K562 (cell line): ENCODE measurements around the gene FOXD2. TPM values are rescaled to one million over a fixed set of nuclear protein-coding genes. Genes with fewer than 3 reads are reported as not detected.

ENCODE experiments used
- ARID1B ChIP-seq: fragments of 450-650 bp; IDR thresholded peaks from 2 replicates; pipeline ENCODE4 v1.6.1; 2016; ENCODE audit warnings: antibody characterized with exemption, mild to moderate bottlenecking, inconsistent platforms
- CBX2 ChIP-seq: fragments of 200-600 bp; sonication (generic); IDR thresholded peaks from one replicate; pipeline ENCODE4 v1.6.1; 2012; ENCODE audit warnings: mild to moderate bottlenecking, low read length, inconsistent platforms; ENCODE audit not compliant: insufficient read depth, poor library complexity, severe bottlenecking
- ESRRB ChIP-seq: fragments of 250-450 bp; sonication (Bioruptor Pico); IDR thresholded peaks from 2 replicates; pipeline ENCODE4 v1.5.0; 2020; ENCODE audit warnings: mild to moderate bottlenecking, moderate library complexity, borderline replicate concordance
- FOXK2 ChIP-seq, 2 experiments: fragments of 450-650 bp; IDR thresholded peaks in 1 of 2; conservative IDR thresholded peaks in 1 of 2; 2 replicates each; pipeline ENCODE4 v1.6.1; 2016; ENCODE audit warnings: low read depth in 2 of 2, mild to moderate bottlenecking in 1 of 2
- HDAC2 ChIP-seq: fragments of 450-650 bp; IDR thresholded peaks from 2 replicates; pipeline ENCODE4 v1.6.1; 2016; ENCODE audit warnings: mild to moderate bottlenecking
- JUN ChIP-seq, 2 experiments: sonication (generic) in 1 of 2; formaldehyde crosslinking in 1 of 2; IDR thresholded peaks; 2 replicates each; pipeline versions ENCODE4 v1.6.1 to v1.8.0; 2012 to 2022; ENCODE audit warnings: borderline replicate concordance in 2 of 2, mild to moderate bottlenecking in 2 of 2, improper control_type of control experiment in 1 of 2, low read depth in 1 of 2, low read length in 1 of 2, missing genetic modification reagents in 1 of 2
- KLF16 ChIP-seq: IDR thresholded peaks from 2 replicates; pipeline ENCODE4 v1.6.1; 2016; ENCODE audit warnings: antibody characterized with exemption
- NFIC ChIP-seq: fragments of 450-650 bp; IDR thresholded peaks from 2 replicates; pipeline ENCODE4 v1.6.1; 2017; ENCODE audit warnings: mild to moderate bottlenecking, inconsistent platforms
- POLR3G ChIP-seq: IDR thresholded peaks from 2 replicates; pipeline ENCODE4 v1.6.1; 2011; ENCODE audit not compliant: insufficient read length, insufficient replicate concordance; ENCODE audit errors: extremely low read depth
- SMARCA5 ChIP-seq: fragments of 450-650 bp; IDR thresholded peaks from 2 replicates; pipeline ENCODE4 v1.6.1; 2016
- SMARCE1 ChIP-seq: fragments of 450-650 bp; IDR thresholded peaks from 2 replicates; pipeline ENCODE4 v1.7.1; 2016; ENCODE audit warnings: mild to moderate bottlenecking
- SMC3 ChIP-seq: conservative IDR thresholded peaks from 2 replicates; pipeline ENCODE4 v1.6.1; 2011; ENCODE audit warnings: low read depth, low read length, improper control_type of control experiment; ENCODE audit not compliant: insufficient read depth
- SOX6 ChIP-seq: fragments of 450-650 bp; IDR thresholded peaks from 2 replicates; pipeline ENCODE4 v1.6.1; 2014; ENCODE audit warnings: mild to moderate bottlenecking
- STAG1 ChIP-seq: sonication (generic); formaldehyde crosslinking; IDR thresholded peaks from 2 replicates; pipeline ENCODE4 v1.5.0; 2020; ENCODE audit warnings: missing genetic modification reagents, borderline replicate concordance
- TCF7 ChIP-seq: sonication (generic); IDR thresholded peaks from 2 replicates; pipeline ENCODE4 v1.6.1; 2016; ENCODE audit warnings: antibody characterized with exemption, borderline replicate concordance
- TEAD1 ChIP-seq, 2 experiments: fragments of 450-650 bp in 1 of 2; sonication (generic) in 1 of 2; formaldehyde crosslinking; IDR thresholded peaks; 2 replicates each; pipeline versions ENCODE4 v1.4.0 to v1.8.0; 2020 to 2022; ENCODE audit warnings: mild to moderate bottlenecking in 2 of 2, missing genetic modification reagents in 1 of 2
- TEAD2 ChIP-seq: fragments of 450-650 bp; IDR thresholded peaks from 2 replicates; pipeline ENCODE4 v1.6.1; 2016; ENCODE audit warnings: missing genetic modification characterization, control low read depth, missing compliant biosample characterization
- TRIM28 ChIP-seq: fragments of 450-650 bp; IDR thresholded peaks from 2 replicates; pipeline ENCODE4 v1.6.1; 2017
- polyA plus RNA-seq, 8 experiments: library from polyadenylated mRNA; depleted of rRNA in 4 of 8; stranded (reverse) in 5 of 8; unstranded in 3 of 8; fragments of >200 nt; fragmentation: Nextera tagmentation in 2 of 8; fragmentation: Illumina TruSeq in 1 of 8; extraction: Ambion mirVana in 2 of 8; extraction: Trizol in 1 of 8; gene quantifications; 2 replicates each; pipeline versions ENCODE4 v1.2.1 to v1.2.3, GENCODE V29; 2011 to 2014; ENCODE audit warnings: inconsistent platforms in 1 of 8, missing spikeins in 1 of 8
- total RNA-seq, 7 experiments: library from RNA; depleted of rRNA in 6 of 7; stranded (reverse); fragments of >200 nt in 6 of 7; fragmentation: Illumina TruSeq in 2 of 7; extraction: Trizol in 2 of 7; gene quantifications; 2 replicates each; pipeline versions ENCODE4 v1.2.1 to v1.2.3, GENCODE V29; 2011 to 2021; ENCODE audit warnings: low replicate concordance in 1 of 7
- TF ChIP-seq, protein P1 (sequence below), 2 experiments: fragments of 150-350 bp in 1 of 2; IDR thresholded peaks; 2 replicates each; pipeline ENCODE4 v1.6.1; 2012 to 2016; ENCODE audit warnings: low read depth in 2 of 2, low read length in 2 of 2, mild to moderate bottlenecking in 1 of 2, moderate library complexity in 1 of 2
- TF ChIP-seq, protein P2 (sequence below): sonication (generic); formaldehyde crosslinking; IDR thresholded peaks from 2 replicates; pipeline ENCODE4 v1.9.0; 2022; ENCODE audit warnings: mild to moderate bottlenecking, missing genetic modification reagents
- TF ChIP-seq, protein P3 (sequence below): sonication (generic); formaldehyde crosslinking; IDR thresholded peaks from 2 replicates; pipeline ENCODE4 v1.8.0; 2022; ENCODE audit warnings: missing genetic modification reagents, mild to moderate bottlenecking, borderline replicate concordance

The FOXD2 gene
- total and polyA plus RNA-seq, 9 of the 15 experiments (the other 6 are each of a cell fraction or from before 2014, with no cell fraction given): 0.06 to 1.2 (median 0.22) TPM

DNA sequence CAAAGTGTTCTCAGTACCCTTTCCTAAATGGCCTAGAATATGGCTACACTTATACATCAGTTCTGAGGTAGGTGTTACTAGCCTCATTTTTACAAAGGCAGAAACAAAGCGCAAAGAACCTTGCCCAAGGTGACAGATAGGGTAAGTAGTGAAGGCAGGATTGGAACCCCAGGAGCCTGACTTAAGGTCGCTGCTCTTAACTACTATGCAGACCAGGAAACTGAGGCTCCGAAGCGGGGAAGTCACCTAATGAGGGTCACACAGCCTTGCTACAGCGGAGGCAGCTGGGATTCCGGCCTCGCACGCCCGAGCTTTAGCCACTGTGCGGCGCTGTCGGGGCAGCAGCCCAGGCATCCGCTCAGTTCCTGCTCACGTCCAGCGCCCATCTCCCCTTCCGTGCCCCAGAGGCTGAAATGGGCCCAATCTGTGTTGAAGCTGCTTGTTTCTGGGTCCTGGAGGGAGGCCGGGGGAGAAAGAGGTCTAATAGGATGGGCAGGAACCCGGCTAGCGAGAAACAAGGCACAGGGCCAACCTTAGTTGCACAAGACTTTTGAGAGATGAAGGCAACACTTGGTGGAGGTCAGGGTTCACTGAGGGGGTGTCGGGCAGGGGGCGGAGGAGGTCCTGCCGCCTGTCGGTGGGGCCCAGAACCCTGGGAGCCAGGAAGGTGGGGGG lies 1.4 kb upstream of the FOXD2 start (continued):
- TF ChIP-seq, protein P1, sequence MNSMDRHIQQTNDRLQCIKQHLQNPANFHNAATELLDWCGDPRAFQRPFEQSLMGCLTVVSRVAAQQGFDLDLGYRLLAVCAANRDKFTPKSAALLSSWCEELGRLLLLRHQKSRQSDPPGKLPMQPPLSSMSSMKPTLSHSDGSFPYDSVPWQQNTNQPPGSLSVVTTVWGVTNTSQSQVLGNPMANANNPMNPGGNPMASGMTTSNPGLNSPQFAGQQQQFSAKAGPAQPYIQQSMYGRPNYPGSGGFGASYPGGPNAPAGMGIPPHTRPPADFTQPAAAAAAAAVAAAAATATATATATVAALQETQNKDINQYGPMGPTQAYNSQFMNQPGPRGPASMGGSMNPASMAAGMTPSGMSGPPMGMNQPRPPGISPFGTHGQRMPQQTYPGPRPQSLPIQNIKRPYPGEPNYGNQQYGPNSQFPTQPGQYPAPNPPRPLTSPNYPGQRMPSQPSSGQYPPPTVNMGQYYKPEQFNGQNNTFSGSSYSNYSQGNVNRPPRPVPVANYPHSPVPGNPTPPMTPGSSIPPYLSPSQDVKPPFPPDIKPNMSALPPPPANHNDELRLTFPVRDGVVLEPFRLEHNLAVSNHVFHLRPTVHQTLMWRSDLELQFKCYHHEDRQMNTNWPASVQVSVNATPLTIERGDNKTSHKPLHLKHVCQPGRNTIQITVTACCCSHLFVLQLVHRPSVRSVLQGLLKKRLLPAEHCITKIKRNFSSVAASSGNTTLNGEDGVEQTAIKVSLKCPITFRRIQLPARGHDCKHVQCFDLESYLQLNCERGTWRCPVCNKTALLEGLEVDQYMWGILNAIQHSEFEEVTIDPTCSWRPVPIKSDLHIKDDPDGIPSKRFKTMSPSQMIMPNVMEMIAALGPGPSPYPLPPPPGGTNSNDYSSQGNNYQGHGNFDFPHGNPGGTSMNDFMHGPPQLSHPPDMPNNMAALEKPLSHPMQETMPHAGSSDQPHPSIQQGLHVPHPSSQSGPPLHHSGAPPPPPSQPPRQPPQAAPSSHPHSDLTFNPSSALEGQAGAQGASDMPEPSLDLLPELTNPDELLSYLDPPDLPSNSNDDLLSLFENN (IDR thresholded peaks at IDR 0.05; ENCODE audit: low read depth in 2 of 2, low read length in 2 of 2): peak in 1 of 2 experiments; percentile 6; a peak in 1 of 4 replicates
- peak in 1 of 2 experiments; percentile 80; a peak in 3 of 4 replicates for TF ChIP-seq TEAD1 (CRISPR knock-in tag; IDR thresholded peaks at IDR 0.05)
- TF ChIP-seq CBX2: no peak
- TF ChIP-seq TCF7: peak; percentile 28; the same call in 1 of the 2 replicates
- peak; percentile 91 for TF ChIP-seq SMC3
- TF ChIP-seq NFIC: peak; percentile 83
- no peak for TF ChIP-seq POLR3G
- TF ChIP-seq, protein P2, sequence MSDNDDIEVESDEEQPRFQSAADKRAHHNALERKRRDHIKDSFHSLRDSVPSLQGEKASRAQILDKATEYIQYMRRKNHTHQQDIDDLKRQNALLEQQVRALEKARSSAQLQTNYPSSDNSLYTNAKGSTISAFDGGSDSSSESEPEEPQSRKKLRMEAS: peak; percentile 76
- peak; percentile 57; the same call in 1 of the 2 replicates for TF ChIP-seq KLF16
- peak; percentile 42; the same call in 1 of the 2 replicates for TF ChIP-seq HDAC2
- peak; percentile 35; the same call in 1 of the 2 replicates for TF ChIP-seq SMARCE1
- peak; percentile 50; the same call in 1 of the 2 replicates for TF ChIP-seq ARID1B
- TF ChIP-seq STAG1 (CRISPR knock-in tag): peak; percentile 65; the same call in 1 of the 2 replicates
- TF ChIP-seq TEAD2 (tag): 0 out of 2 replicates have a peak, but pooled peaks have one; percentile 30
- TF ChIP-seq SOX6: peak; percentile 51; the same call in 1 of the 2 replicates
- 0 out of 2 replicates have a peak, but pooled peaks have one; percentile 78 for TF ChIP-seq SMARCA5
- no peak for TF ChIP-seq FOXK2 (conservative IDR thresholded peaks at IDR 0.05 in 1 of 2, IDR thresholded peaks at IDR 0.05 in 1 of 2; ENCODE audit: low read depth in 2 of 2)
- TF ChIP-seq TRIM28: 0 out of 2 replicates have a peak, but pooled peaks have one; percentile 41
- peak; percentile 52; the same call in 1 of the 2 replicates for TF ChIP-seq JUN (IDR thresholded peaks at IDR 0.05; ENCODE audit: borderline replicate concordance, low read depth, low read length)
- TF ChIP-seq JUN (CRISPR knock-in tag; IDR thresholded peaks at IDR 0.05; ENCODE audit: borderline replicate concordance): no peak
- no peak for TF ChIP-seq ESRRB (CRISPR knock-in tag)
- TF ChIP-seq, protein P3, sequence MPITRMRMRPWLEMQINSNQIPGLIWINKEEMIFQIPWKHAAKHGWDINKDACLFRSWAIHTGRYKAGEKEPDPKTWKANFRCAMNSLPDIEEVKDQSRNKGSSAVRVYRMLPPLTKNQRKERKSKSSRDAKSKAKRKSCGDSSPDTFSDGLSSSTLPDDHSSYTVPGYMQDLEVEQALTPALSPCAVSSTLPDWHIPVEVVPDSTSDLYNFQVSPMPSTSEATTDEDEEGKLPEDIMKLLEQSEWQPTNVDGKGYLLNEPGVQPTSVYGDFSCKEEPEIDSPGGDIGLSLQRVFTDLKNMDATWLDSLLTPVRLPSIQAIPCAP (CRISPR knock-in tag): 0 out of 2 replicates have a peak, but pooled peaks have one; percentile 23
